ENCODE measurements around the gene STXBP6.
"Not testable (repeated sequence)": the region's sequence is repeated elsewhere in the genome, so short reads cannot be mapped to it uniquely, and the experiment has no call there.

STXBP6 gene

DNA sequence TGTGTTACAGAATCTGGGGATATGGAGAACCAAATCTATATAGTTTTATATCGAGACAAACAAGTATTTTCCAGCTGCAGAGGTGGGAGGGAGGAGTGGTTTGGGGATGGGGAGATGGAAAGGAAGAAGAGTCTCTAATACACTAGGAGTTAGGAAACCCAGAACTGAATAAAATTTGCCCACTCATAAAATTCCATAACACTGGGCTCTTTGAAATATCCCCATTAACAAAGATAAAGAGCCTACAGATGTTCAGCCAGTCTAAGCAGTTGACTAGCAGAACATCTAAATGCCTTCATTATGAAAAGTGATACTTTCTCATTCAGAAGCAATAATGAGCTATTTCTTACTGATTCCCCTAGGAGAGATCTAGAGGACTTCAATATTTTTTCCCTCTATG is 264.2 kb downstream of the STXBP6 start:
- no peak for DNase-seq

DNA sequence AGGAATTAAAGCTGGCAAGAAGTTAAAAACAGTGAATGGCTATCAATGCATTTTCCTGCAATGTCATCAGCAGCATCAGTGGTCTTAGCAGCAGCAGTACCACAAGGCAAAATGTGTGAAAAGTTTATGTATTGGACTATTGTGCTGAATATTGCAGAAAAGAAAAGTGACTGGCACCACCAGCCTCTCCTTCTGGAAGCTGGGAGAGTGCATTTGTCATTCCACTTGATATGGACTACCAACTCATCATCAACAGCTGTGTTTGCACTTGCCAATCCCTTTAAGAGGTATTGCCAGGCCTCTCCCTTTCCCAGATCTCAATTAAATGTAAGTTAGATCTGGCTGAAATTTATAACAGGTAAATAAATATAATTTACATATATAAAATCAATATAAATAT is 265.0 kb downstream of the STXBP6 start:
- peak; percentile 13 for DNase-seq

GRCh38 chr14:24783791-24784190 is 266.2 kb downstream of the STXBP6 start:
- no peak for DNase-seq

GRCh38 chr14:24780281-24780680 is 269.7 kb downstream of the STXBP6 start:
- DNase-seq: no peak

DNA sequence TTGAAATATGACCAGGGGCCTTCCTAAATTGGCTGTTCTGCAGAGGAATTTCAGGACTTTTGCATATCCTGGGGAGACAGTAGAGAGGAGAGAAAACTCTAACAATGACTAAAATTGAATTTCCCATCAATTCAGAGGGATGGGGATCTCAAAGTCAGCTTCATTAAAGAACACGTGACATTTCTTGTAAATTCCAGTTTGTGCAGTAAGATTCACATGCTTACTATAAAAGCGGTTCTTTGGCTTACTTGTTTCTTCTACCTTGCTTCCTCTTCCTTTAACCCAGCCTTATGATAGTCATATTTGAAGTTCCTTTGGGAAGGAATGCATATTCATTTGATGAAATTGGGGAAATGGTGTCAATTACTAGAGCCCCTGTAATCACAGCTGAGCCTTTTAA is 272.3 kb downstream of the STXBP6 start:
- DNase-seq: no peak

DNA sequence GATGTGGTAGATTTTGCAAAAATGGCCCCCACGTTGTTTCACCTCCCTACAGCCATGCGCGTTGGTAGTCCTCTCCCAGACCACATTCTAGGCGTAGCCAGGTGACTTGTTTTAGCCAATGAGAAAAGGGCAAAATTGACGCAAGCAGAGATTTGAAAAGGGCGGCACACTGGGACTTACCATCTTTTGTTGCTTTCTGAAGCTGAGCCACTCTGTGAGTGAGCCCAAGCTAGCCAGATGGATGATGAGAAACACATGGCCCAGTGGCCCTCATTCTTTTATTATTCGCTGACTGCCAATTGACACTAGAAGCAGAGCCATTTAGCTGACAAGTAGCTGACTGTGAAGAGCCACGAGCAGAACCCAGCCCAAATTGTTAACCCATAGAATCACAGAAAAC is 274.0 kb downstream of the STXBP6 start:
- no peak for DNase-seq

DNA sequence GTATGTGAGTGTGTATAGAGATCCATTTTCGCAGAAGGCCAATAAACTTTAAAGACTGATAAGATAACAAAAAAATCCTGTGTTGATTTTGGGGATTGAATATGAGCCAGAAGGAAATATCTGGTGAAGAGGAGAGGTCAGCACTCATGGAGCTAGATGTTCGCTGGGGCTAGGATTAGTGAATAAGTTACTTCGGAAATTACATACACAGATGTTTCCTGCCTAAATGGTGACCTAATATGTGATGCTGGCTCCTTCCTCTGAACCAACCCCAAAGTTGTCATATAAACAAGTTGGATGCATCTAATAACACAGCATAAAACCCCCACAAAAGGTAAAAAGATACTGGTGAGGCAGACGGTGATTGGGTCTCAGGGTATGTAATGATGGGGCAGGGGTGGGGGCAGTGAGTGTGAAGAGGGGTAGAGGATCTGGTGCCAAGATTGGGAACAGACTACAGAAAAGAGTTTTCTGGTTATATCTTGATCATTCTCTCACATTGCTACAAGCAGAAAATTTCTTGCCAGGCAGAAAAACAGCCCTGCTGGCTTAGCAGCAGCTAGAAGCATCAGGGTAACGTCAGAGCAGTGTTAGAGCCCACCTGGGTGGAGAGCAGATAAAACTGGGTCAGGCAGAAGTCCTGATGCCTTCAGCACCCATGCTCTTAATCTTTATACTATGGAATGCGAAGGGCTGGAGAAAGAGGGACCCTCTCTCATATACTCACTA is 275.6 kb downstream of the STXBP6 start:
- no peak for DNase-seq

GRCh38 chr14:24773564-24773963 is 276.4 kb downstream of the STXBP6 start:
- not testable (repeated sequence) for DNase-seq

DNA sequence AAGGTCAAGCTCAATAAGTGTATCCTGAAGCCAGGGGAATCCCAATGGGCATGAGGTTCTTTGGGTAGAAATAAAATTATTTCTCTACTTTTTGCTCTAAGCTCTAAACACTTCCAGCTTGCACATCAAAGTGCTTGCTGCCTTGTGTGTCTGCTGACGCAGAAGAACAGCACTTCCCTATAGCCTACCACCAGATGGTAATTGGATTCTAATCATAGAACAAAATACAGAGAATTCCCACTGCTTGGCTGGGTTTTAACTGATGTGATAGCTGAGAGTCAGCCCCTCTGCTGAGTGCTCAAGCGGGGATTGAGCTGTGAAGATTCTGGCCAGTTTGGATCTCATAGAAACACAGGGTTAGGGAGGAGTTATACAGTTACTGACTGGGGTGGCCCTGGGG is 283.5 kb downstream of the STXBP6 start:
- no peak for DNase-seq

GRCh38 chr14:24761141-24761540 is 288.8 kb downstream of the STXBP6 start:
- DNase-seq: no peak
